Activated CD4-positive, alpha-beta T cell treated with anti-CD3 and anti-CD28 coated beads for 1 hour (primary cell): Measurements from ENCODE around the gene MINK1.
"Not testable (repeated sequence)": the region's sequence is repeated elsewhere in the genome, so short reads cannot be mapped to it uniquely, and the experiment has no call there.

Source experiments
- DNase-seq: peaks from one replicate; pipeline ENCODE4 v3.0.0-alpha.2; 2020

The MINK1 gene

DNA sequence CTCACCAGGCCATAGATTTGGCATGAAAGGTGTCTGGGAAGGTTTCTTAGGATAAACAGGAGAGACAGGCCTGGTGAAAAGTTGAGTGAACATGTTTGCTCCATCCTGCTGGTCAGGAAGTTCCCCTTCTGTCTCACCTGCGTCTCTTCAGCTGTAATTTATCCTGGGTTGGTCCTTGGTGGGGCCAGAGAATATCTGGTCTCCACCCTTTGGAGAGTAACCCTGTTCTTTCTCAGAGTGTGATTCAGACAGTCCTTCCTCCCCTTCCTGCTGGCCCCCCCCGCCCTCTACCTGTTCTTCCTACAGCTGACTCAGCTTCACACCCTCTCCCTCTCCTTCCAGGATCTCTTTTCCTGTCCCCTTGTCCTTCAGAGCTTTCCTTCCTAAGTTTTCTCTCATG lies 17.1 kb downstream of the MINK1 start:
- no peak for DNase-seq

DNA sequence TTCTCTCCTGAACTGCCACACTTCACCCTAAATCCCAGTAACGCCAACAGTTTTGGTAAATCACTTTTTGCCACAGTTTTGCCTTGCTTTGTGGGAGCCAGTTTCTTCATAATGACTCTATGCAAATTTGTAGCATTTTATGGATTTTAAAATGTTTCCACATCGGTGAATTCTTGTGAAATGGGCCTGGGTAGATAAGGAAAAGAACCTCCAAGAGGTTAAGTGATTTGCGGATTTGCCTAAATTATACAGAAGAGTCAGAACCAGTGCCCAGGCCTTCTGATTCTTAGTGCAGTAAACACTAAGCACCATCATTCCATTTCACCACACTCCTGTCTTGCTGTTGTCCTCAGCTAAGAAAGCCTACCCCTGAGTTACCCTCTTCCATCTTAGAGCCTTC lies 17.9 kb downstream of the MINK1 start:
- DNase-seq: no peak

DNA sequence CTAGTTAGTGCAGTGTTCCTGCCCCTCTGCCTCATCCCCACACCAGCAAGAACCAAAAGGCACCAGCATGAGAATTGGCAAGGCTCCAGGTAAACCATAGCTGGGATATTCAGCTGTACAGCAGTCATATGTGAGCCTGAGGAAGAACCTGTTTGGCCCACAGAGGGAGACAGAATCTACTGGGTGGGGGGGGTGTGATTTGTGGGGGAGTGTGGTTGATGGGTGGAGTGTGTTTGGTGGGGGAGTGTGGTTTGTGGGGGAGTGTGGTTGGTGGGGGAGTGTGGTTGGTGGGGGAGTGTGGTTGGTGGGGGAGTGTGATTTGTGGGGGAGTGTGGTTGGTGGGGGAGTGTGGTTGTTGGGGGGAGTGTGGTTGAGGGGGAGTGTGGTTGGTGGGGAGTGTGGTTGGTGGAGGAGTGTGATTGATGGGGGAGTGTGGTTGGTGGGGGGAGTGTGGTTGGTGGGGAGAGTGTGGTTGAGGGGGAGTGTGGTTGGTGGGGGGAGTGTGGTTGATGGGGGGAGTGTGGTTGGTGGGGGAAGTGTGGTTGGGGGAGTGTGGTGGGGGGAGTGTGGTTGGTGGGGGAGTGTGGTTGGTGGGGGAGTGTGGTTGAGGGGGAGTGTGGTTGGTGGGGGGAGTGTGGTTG lies 19.5 kb downstream of the MINK1 start:
- DNase-seq: no peak

GRCh38 chr17:4853208-4853671 lies 20.1 kb downstream of the MINK1 start:
- DNase-seq: no peak

GRCh38 chr17:4854111-4854681 lies 21.1 kb downstream of the MINK1 start:
- no peak for DNase-seq

GRCh38 chr17:4856271-4856936 lies 23.3 kb downstream of the MINK1 start:
- no peak for DNase-seq

DNA sequence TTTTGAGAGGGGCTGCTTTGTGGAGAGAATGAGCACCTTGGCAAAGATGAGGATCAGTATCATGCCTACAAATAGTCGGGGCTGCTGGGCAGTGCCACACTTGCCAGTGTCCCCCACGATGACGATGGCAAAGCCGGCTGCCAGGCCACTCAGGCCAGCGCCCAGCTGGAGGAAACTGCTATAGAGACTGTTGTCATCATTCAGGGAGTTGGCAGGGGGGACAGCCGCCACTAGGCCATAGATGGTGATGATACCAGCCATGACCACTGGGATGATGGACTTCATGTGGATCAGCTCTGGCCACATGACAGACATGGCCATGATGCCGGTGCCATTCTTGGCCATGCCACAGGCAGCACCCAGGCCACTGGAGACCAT lies 23.8 kb downstream of the MINK1 start:
- DNase-seq: no peak

DNA sequence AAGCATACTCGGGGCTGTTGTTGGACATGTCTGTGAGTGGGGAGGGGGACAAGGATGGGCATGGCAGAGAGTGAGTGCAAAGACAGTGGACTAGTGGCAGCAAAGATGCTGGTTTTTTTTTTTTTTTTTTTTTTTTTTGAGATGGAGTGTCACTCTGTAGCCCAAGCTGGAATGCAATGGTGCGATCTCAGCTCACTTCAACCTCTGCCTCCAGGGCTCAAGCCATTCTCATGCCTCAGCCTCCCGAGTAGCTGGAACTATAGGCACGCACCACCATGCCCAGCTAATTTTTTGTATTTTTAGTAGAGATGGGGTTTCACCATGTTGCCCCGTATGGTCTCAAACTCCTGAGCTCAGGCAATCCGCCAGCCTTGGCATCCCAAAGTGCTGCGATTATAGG lies 24.2 kb downstream of the MINK1 start:
- DNase-seq: not testable (repeated sequence)

- no peak for DNase-seq
These were observed 25.1 kb downstream of the MINK1 start for GRCh38 chr17:4858068-4858881.

DNA sequence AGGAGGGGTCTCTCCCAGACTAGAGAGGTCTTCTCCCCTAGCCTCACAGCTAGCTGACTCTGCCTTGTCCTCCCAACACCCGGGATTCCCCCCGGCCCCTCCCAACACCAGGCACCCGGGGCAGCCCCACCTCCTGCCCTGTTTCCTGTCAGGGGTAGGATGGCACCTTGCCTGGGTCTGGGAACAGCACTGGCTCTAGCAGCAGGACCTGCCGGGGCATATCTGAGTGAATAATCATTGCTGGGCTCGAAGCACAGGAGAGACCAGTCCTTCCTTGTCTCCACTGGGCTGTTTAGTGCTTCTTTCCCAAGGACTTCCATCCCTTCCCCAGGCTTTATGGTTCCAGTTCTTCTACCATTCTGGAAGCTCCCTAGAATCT lies 25.7 kb downstream of the MINK1 start:
- no peak for DNase-seq

- no peak for DNase-seq
These were observed 26.9 kb downstream of the MINK1 start for GRCh38 chr17:4859816-4860625.

DNA sequence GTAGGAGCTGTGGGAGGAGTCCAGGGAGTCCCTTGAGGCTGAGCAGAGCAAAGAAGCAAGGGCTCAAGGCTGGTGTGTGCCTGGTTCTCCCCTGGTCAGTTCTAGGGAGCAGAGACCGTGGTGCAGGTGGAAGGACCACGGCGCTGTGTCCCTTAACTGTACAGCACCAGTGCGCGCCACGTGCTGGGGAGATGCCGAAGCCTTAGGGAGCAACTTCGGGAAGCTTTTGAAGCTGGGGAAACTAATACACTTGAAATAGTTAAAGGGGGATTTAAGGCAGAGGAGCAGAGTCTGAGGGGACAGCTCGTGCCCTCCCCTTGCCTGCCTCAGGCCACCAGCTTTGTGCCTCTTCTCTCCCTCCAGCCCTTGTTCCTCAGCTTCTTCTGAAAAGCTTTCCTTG lies 27.5 kb downstream of the MINK1 start:
- DNase-seq: no peak

GRCh38 chr17:4861052-4861451 lies 27.9 kb downstream of the MINK1 start:
- DNase-seq: no peak

DNA sequence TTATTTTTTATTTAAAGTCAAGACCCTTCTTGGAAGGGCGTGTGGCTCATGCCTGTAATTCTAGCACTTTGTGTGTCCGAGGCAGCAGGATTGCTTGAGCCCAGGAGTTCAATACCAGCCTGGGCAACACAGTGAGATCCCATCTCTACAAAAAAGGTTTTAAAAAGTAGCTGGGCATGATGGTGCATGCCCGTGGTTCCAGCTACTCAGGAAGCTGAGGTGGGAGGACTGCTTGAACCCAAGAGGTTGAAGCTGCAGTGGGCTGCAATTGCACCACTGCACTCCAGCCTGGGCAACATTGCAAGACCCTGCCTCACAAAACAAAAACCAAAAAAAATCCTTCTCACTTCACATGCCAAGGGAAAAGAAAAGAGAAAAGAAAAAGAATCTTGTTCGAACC lies 29.6 kb downstream of the MINK1 start:
- DNase-seq: no peak

GRCh38 chr17:4863321-4863720 lies 30.2 kb downstream of the MINK1 start:
- DNase-seq: no peak

GRCh38 chr17:4867535-4867934 lies 34.4 kb downstream of the MINK1 start:
- not testable (repeated sequence) for DNase-seq

GRCh38 chr17:4869058-4869998 lies 36.2 kb downstream of the MINK1 start:
- DNase-seq: not testable (repeated sequence)

DNA sequence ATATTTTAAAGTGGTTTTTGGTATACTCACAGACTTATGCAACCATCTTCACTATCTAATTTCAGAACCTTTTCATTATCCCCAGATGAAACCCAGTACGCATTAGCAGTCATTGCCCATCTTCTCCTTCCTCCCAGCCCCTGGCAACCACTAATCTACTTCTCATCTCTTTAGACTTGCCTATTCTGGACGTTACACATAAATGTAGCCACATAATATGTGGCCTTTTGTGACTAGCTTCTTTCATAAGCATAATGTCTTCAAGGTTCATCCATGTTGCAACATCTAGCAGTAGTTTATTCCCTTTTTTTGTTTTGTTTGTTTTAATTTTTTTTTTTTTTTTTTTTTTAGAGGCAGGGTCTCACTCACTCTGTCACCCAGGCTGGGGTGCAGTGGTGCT lies 37.7 kb downstream of the MINK1 start:
- DNase-seq: no peak

DNA sequence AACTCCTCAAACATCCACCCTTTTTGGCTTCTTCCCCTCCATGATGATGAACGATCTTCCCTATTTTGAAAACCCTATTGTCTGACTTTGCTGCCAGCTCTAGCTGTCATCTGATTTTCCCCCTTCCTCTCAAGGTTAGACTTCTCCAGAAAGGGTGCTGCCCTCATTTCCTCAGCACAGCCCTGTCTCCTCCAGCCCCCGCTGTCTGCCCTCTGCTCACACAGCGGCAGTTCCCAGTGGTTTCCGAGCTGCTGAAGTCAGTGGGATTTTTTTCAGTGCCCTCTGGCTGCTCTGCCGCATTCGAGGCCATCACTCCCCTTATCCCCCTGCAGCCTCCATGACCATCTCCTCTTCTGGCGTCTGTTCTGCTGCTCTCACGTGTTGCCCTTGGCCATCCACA lies 39.6 kb downstream of the MINK1 start:
- DNase-seq: no peak

DNA sequence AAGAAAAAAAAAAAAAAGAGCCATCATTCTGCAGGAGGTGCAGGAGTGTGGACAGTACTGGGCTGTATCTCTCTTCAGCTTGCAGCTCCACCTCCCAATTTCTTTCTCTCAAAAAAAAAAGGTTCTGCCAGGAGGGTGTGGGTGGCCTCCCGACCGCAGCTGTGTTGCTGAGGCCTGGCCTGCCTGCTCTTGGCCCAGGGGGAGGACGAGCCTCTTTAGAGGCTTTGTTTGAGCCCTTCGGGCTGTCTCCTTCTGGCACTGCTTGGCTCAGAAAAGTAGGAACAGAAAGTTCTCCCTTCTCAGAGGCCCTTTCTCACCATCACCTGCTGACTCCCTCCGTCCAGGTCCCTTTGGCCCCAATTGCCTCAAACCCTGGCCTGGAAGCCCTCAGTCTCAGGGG lies 43.9 kb downstream of the MINK1 start:
- no peak for DNase-seq

DNA sequence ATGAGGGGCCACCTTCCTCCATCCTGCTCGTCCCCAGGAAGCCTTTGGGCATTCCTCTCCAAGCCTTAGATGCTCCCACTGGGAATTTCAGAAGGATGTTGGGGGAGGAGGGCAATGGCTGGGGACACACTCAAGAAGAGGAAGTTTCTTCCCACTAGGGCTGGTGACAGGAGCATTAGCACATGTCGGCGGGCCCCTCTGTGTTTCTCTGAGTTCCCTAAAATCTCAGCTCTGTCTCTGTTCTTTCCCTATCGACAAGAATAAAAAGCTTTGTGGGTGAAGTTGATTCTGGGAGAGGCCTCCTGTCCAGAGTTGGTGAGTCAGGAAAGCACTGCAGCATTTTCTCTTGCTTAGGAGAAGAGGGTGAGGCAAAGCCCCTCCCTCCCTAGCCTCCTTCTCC lies 46.5 kb downstream of the MINK1 start:
- DNase-seq: no peak

DNA sequence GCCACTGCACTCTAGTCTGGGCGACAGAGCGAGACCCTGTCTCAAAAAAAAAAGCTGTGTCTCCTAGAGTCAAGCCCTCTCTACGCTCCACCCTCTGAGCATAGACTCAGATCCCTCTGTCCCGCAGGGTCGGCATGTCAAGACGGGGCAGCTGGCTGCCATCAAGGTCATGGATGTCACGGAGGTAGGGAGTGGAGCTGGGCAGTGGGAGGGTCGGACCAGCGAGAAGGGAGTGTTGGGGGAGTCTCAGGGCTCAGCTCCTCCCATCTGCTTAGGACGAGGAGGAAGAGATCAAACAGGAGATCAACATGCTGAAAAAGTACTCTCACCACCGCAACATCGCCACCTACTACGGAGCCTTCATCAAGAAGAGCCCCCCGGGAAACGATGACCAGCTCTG lies 47.7 kb downstream of the MINK1 start:
- no peak for DNase-seq
